GM19468 (cell line): Measurements from ENCODE around the gene PIK3R4.

Experiments
- ATAC-seq: cut with Tn5 transposase; IDR thresholded peaks from one replicate; pipeline ENCODE4 v1.9.1; 2021; ENCODE audit warnings: mild to moderate bottlenecking, moderate library complexity, moderate number of reproducible peaks; ENCODE audit not compliant: unreplicated experiment; ENCODE audit errors: extremely low read depth

Gene PIK3R4

GRCh38 chr3:130693314-130693713 is 53.3 kb downstream of the PIK3R4 start:
- ATAC-seq, result no peak

GRCh38 chr3:130692455-130692854 is 54.2 kb downstream of the PIK3R4 start:
- ATAC-seq, result no peak

- no peak for ATAC-seq
Observed at GRCh38 chr3:130688697-130689470, 57.7 kb downstream of the PIK3R4 start.

- ATAC-seq, result no peak
Observed at GRCh38 chr3:130688015-130688688, 58.5 kb downstream of the PIK3R4 start.

- no peak for ATAC-seq
Observed at GRCh38 chr3:130687327-130687726, 59.3 kb downstream of the PIK3R4 start.

- no peak for ATAC-seq
Observed at GRCh38 chr3:130686833-130687232, 59.8 kb downstream of the PIK3R4 start.

- no peak for ATAC-seq
Observed at GRCh38 chr3:130682131-130682530, 64.5 kb downstream of the PIK3R4 start.

- no peak for ATAC-seq
Observed at GRCh38 chr3:130679218-130679617, 67.4 kb downstream of the PIK3R4 start.

GRCh38 chr3:130677343-130677742 is 69.3 kb downstream of the PIK3R4 start:
- ATAC-seq, result no peak

- no peak for ATAC-seq
Observed at GRCh38 chr3:130671545-130672312, 74.9 kb downstream of the PIK3R4 start.

- ATAC-seq, result no peak
Observed at GRCh38 chr3:130669740-130670139, 76.9 kb downstream of the PIK3R4 start.

- no peak for ATAC-seq
Observed at GRCh38 chr3:130663092-130663491, 83.5 kb downstream of the PIK3R4 start.

GRCh38 chr3:130662501-130662996 is 84.1 kb downstream of the PIK3R4 start:
- no peak for ATAC-seq

- no peak for ATAC-seq
Observed at GRCh38 chr3:130661140-130661891, 85.3 kb downstream of the PIK3R4 start.

- no peak for ATAC-seq
Observed at GRCh38 chr3:130659911-130660310, 86.7 kb downstream of the PIK3R4 start.

- ATAC-seq, result no peak
Observed at GRCh38 chr3:130658678-130659077, 88.0 kb downstream of the PIK3R4 start.

- ATAC-seq, result no peak
Observed at GRCh38 chr3:130656627-130657026, 90.0 kb downstream of the PIK3R4 start.

GRCh38 chr3:130654921-130655320 is 91.7 kb downstream of the PIK3R4 start:
- no peak for ATAC-seq

GRCh38 chr3:130654091-130654490 is 92.5 kb downstream of the PIK3R4 start:
- no peak for ATAC-seq

GRCh38 chr3:130649061-130649654 is 97.5 kb downstream of the PIK3R4 start:
- ATAC-seq, result no peak
